A549 (cell line): ENCODE data around the gene OR12D2. TPM values are rescaled to one million over a fixed set of nuclear protein-coding genes. Genes with fewer than 3 reads are reported as not detected.

Source experiments
- ATAC-seq, 2 experiments: fragments of 200-7000 bp in 1 of 2; fragments of >200 bp in 1 of 2; cut with Nextera tagmentation in 1 of 2; cut with Tn5 transposase in 1 of 2; 3 replicates each; pipeline versions ENCODE4 v1.8.0 to v1.9.1; 2018 to 2020; ENCODE audit warnings: mild to moderate bottlenecking in 1 of 2, moderate library complexity in 1 of 2
- CTCF ChIA-PET: fragments of 300-600 bp; sonication (Branson Sonifier 250); formaldehyde crosslinking; extraction: SDS; loops from one replicate; lab custom pipeline; 2021; ENCODE audit warnings: antibody characterized with exemption, inconsistent platforms; lab: Yijun Ruan, JAX
- POLR2A ChIA-PET: fragments of 350-600 bp; formaldehyde crosslinking; extraction: SDS; loops from one replicate; lab custom pipeline; 2021; ENCODE audit warnings: antibody characterized with exemption, inconsistent platforms; lab: Yijun Ruan, JAX
- DNase-seq, 2 experiments: peaks; one replicate each; pipeline versions ENCODE4 v3.0.0 to v3.0.0-alpha.2; 2011 to 2016; ENCODE audit warnings: low read depth in 1 of 2, low spot score in 1 of 2
- FAIRE-seq: peaks from 2 replicates; lab custom pipeline; 2011; peaks lifted over from hg19 to GRCh38; lab: Jason Lieb, UNC
- H3K27ac ChIP-seq, 2 experiments: fragments of >200 bp; sonication (Bioruptor Twin); formaldehyde crosslinking; 3 replicates each; pipeline ENCODE4 v1.5.1; 2016 to 2017
- H3K4me1 ChIP-seq: fragments of >200 bp; sonication (Bioruptor Twin); formaldehyde crosslinking; 3 replicates; pipeline ENCODE4 v1.6.1; 2016
- H3K4me2 ChIP-seq: fragments of >200 bp; sonication (Bioruptor Twin); formaldehyde crosslinking; 3 replicates; pipeline ENCODE4 v1.6.1; 2016
- H3K4me3 ChIP-seq: fragments of >200 bp; sonication (Bioruptor Twin); formaldehyde crosslinking; 3 replicates; pipeline ENCODE4 v1.5.1; 2016
- H3K9me3 ChIP-seq: fragments of >200 bp; sonication (Bioruptor Twin); formaldehyde crosslinking; 3 replicates; pipeline ENCODE4 v1.6.1; 2016
- BCL3 ChIP-seq: fragments of >200 bp; sonication (Bioruptor Twin); formaldehyde crosslinking; IDR thresholded peaks from 3 replicates; pipeline ENCODE4 v1.6.1; 2016
- CBX8 ChIP-seq: fragments of 200-600 bp; sonication (generic); IDR thresholded peaks from 2 replicates; pipeline ENCODE4 v1.6.1; 2016
- CHD2 ChIP-seq: fragments of 150-350 bp; IDR thresholded peaks from 2 replicates; pipeline ENCODE4 v1.6.1; 2014; ENCODE audit warnings: low read length; ENCODE audit not compliant: partially characterized antibody
- FOSL2 ChIP-seq, 2 experiments: fragments of 450-650 bp in 1 of 2; fragments of >200 bp in 1 of 2; sonication (Bioruptor Twin) in 1 of 2; formaldehyde crosslinking; IDR thresholded peaks; 2 replicates each; pipeline versions ENCODE4 v1.5.0 to v1.6.1; 2016 to 2020; ENCODE audit warnings: mild to moderate bottlenecking in 1 of 2, moderate library complexity in 1 of 2
- FOXS1 ChIP-seq: fragments of 250-450 bp; sonication (Bioruptor Pico); IDR thresholded peaks from 2 replicates; pipeline ENCODE4 v1.5.0; 2020; ENCODE audit warnings: mild to moderate bottlenecking, moderate library complexity
- GATA3 ChIP-seq: IDR thresholded peaks from 2 replicates; pipeline ENCODE4 v1.6.1; 2012; ENCODE audit warnings: borderline replicate concordance
- HOXA7 ChIP-seq: fragments of 250-450 bp; sonication (Bioruptor Pico); IDR thresholded peaks from 2 replicates; pipeline ENCODE4 v1.5.0; 2020; ENCODE audit warnings: mild to moderate bottlenecking, moderate library complexity
- JUNB ChIP-seq: fragments of >200 bp; sonication (Bioruptor Twin); formaldehyde crosslinking; IDR thresholded peaks from 2 replicates; pipeline ENCODE4 v1.6.1; 2016
- KDM1A ChIP-seq: fragments of 200-600 bp; sonication (generic); IDR thresholded peaks from 2 replicates; pipeline ENCODE4 v1.6.1; 2016; ENCODE audit warnings: low read depth, mild to moderate bottlenecking
- KDM5A ChIP-seq: fragments of 200-600 bp; sonication (generic); IDR thresholded peaks from 2 replicates; pipeline ENCODE4 v1.6.1; 2016; ENCODE audit warnings: antibody characterized with exemption, mild to moderate bottlenecking
- MAFK ChIP-seq: fragments of 450-650 bp; IDR thresholded peaks from 2 replicates; pipeline ENCODE4 v1.6.1; 2014; ENCODE audit not compliant: partially characterized antibody
- MAX ChIP-seq: IDR thresholded peaks from 2 replicates; pipeline ENCODE4 v1.6.1; 2012
- RAD21 ChIP-seq, 2 experiments: fragments of >200 bp in 1 of 2; sonication (Bioruptor Twin) in 1 of 2; formaldehyde crosslinking in 1 of 2; IDR thresholded peaks in 1 of 2; conservative IDR thresholded peaks in 1 of 2; 2 replicates in 1 of 2; 3 replicates in 1 of 2; pipeline ENCODE4 v1.6.1; 2012 to 2018; ENCODE audit warnings: inconsistent platforms in 1 of 2
- RFX5 ChIP-seq: fragments of 450-650 bp; IDR thresholded peaks from 2 replicates; pipeline ENCODE4 v1.7.1; 2014; ENCODE audit warnings: antibody characterized with exemption, mild to moderate bottlenecking, moderate library complexity
- SMC3 ChIP-seq: fragments of >200 bp; sonication (Bioruptor Twin); formaldehyde crosslinking; IDR thresholded peaks from 3 replicates; pipeline ENCODE4 v1.6.1; 2018; ENCODE audit warnings: inconsistent platforms
- SREBF2 ChIP-seq: fragments of 450-650 bp; IDR thresholded peaks from 2 replicates; pipeline ENCODE4 v1.6.1; 2014; ENCODE audit warnings: mild to moderate bottlenecking, moderate library complexity
- TP53 ChIP-seq: fragments of 250-450 bp; sonication (Bioruptor Pico); IDR thresholded peaks from 2 replicates; pipeline ENCODE4 v1.5.0; 2021; ENCODE audit warnings: mild to moderate bottlenecking, moderate library complexity
- ZC3H11A ChIP-seq: fragments of 450-650 bp; IDR thresholded peaks from 2 replicates; pipeline ENCODE4 v1.6.1; 2014; ENCODE audit warnings: antibody characterized with exemption, mild to moderate bottlenecking
- ZFP36 ChIP-seq: fragments of 450-650 bp; IDR thresholded peaks from 2 replicates; pipeline ENCODE4 v1.6.1; 2014; ENCODE audit warnings: borderline replicate concordance; ENCODE audit not compliant: partially characterized antibody
- ZNF302 ChIP-seq: fragments of 250-450 bp; sonication (Bioruptor Pico); IDR thresholded peaks from 2 replicates; pipeline ENCODE4 v1.9.0; 2021; ENCODE audit warnings: inconsistent platforms, mild to moderate bottlenecking, moderate library complexity
- WGBS: methylation state at CpG from one replicate; pipeline ENCODE4 v1.1.6; 2017; ENCODE audit errors: missing lambda C conversion rate; 5-methylcytosine and 5-hydroxymethylcytosine counted together
- polyA plus RNA-seq, 4 experiments: library from polyadenylated mRNA; depleted of rRNA in 3 of 4; stranded (reverse); fragments of >200 nt; fragmentation: RNase III in 1 of 4; extraction: RNeasy Plus Mini Kit Qiagen cat#74134 plus additional on column Dnase treatment in 1 of 4; gene quantifications; 2 replicates in 3 of 4; 3 replicates in 1 of 4; pipeline ENCODE4 v1.2.3, GENCODE V29; 2011 to 2017
- TF ChIP-seq, protein P1 (sequence below): fragments of >200 bp; sonication (Bioruptor Twin); formaldehyde crosslinking; IDR thresholded peaks from 2 replicates; pipeline ENCODE4 v1.6.1; 2016
- TF ChIP-seq, protein P2 (sequence below): fragments of 250-450 bp; sonication (Bioruptor Pico); IDR thresholded peaks from 2 replicates; pipeline ENCODE4 v1.5.0; 2020; ENCODE audit warnings: low read depth, mild to moderate bottlenecking, moderate library complexity
- TF ChIP-seq, protein P3 (sequence below): fragments of >200 bp; sonication (Bioruptor Twin); formaldehyde crosslinking; IDR thresholded peaks from 3 replicates; pipeline ENCODE4 v1.5.1; 2016

Gene OR12D2
- polyA plus RNA-seq, 2 of the 4 experiments (the other 2 are of a cell fraction) = not detected

DNA sequence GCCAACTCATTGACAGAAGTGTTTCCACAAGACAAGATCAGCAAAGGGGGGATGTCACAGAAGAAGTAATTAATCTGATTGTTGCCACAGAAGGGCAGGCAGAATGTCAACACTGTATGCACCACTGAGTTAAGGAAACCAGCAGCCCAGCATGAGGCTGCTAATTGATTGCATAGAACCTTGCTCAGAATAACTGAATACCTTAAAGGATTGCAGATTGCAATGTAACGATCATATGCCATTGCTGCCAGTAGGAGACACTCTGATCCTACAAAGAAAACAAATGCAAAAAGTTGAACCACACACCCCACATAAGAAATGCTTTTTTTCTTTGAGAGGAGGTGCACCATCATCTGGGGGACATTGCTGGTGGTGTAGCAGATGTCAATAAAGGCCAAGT is 39.8 kb upstream of the OR12D2 start:
- CTCF ChIA-PET = no interaction called here
- POLR2A ChIA-PET = no interaction called here
- no peak for FAIRE-seq
- no peak for ATAC-seq
- DNase-seq = no peak
- no peak overlapping the region for H3K4me2 ChIP-seq
- no peak for TF ChIP-seq ZFP36
- no peak for TF ChIP-seq ZNF302
- TF ChIP-seq SREBF2 = no peak
- no peak for TF ChIP-seq MAX
- TF ChIP-seq, protein P1, sequence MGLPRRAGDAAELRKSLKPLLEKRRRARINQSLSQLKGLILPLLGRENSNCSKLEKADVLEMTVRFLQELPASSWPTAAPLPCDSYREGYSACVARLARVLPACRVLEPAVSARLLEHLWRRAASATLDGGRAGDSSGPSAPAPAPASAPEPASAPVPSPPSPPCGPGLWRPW = no peak
- TF ChIP-seq, protein P2, sequence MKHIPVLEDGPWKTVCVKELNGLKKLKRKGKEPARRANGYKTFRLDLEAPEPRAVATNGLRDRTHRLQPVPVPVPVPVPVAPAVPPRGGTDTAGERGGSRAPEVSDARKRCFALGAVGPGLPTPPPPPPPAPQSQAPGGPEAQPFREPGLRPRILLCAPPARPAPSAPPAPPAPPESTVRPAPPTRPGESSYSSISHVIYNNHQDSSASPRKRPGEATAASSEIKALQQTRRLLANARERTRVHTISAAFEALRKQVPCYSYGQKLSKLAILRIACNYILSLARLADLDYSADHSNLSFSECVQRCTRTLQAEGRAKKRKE (CRISPR knock-in tag) = no peak
- no peak for TF ChIP-seq SMC3
- no peak for TF ChIP-seq JUNB
- TF ChIP-seq ZC3H11A = no peak
- no peak for TF ChIP-seq RFX5
- no peak for TF ChIP-seq RAD21 (conservative IDR thresholded peaks at IDR 0.05 in 1 of 2, IDR thresholded peaks at IDR 0.05 in 1 of 2)
- TF ChIP-seq MAFK = no peak
- H3K9me3 ChIP-seq = no peaks in the 10 kb centered on the region
- no peak overlapping the region for H3K27ac ChIP-seq
- H3K4me1 ChIP-seq = no peaks in the 10 kb centered on the region
- no peak overlapping the region for H3K4me3 ChIP-seq
- 0% methylated on average over 1 of the region's 1 CpG for WGBS

- DNase-seq = no peak
- FAIRE-seq = no peak
- no peak for ATAC-seq
- no peak within 1 kb of the TSS for H3K4me2 ChIP-seq
- ChIA-PET CTCF (interaction anchor here (1.4 kb wide), 1 partner anchor 8 kb away, joined by 4 read pairs; no protein-coding TSS in a partner anchor), POLR2A (no interaction called here)
- 2% methylated on average over 3 of the region's 3 CpGs for WGBS
- H3K9me3 ChIP-seq = no peaks in the 10 kb centered on the region
- H3K27ac ChIP-seq = no peak within 1 kb of the TSS
- no peaks in the 10 kb centered on the region for H3K4me1 ChIP-seq
- TF ChIP-seq KDM1A (no peak), CBX8 (no peak), BCL3 (no peak), SREBF2 (no peak), ZC3H11A (no peak), SMC3 (no peak), HOXA7 (CRISPR knock-in tag) (no peak), GATA3 (no peak), TP53 (CRISPR knock-in tag) (no peak), FOSL2 (IDR thresholded peaks at IDR 0.05) (no peak), FOSL2 (CRISPR knock-in tag; IDR thresholded peaks at IDR 0.05) (no peak), CHD2 (no peak), FOXS1 (CRISPR knock-in tag) (no peak), KDM5A (no peak)
- TF ChIP-seq, protein P1 = no peak
- TF ChIP-seq, protein P3, sequence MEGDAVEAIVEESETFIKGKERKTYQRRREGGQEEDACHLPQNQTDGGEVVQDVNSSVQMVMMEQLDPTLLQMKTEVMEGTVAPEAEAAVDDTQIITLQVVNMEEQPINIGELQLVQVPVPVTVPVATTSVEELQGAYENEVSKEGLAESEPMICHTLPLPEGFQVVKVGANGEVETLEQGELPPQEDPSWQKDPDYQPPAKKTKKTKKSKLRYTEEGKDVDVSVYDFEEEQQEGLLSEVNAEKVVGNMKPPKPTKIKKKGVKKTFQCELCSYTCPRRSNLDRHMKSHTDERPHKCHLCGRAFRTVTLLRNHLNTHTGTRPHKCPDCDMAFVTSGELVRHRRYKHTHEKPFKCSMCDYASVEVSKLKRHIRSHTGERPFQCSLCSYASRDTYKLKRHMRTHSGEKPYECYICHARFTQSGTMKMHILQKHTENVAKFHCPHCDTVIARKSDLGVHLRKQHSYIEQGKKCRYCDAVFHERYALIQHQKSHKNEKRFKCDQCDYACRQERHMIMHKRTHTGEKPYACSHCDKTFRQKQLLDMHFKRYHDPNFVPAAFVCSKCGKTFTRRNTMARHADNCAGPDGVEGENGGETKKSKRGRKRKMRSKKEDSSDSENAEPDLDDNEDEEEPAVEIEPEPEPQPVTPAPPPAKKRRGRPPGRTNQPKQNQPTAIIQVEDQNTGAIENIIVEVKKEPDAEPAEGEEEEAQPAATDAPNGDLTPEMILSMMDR = no peak
- TF ChIP-seq, all 56 proteins: peak for 0
- no peak within 1 kb of the TSS for H3K4me3 ChIP-seq
Measured at GRCh38 chr6:29368765-29369164, 26.7 kb upstream of the OR12D2 start, which contains the start of gene OR5V1. Gene OR5V1, minus strand, starts transcription at chr6:29368865. Its CDS starts 12,670 bp downstream, at chr6:29356195.
